Stimulated activated CD4-positive, alpha-beta T cell treated with anti-CD3 and anti-CD28 coated beads, Interleukin-2, amount 100 ng/mL, for 48 hours (primary cell): ENCODE results near the gene IQCM.

ENCODE experiments used
- DNase-seq, 2 donors: peaks; one replicate each; pipeline ENCODE4 v3.0.0-alpha.2; 2020

The IQCM gene

GRCh38 chr4:149815743-149816142 lies at the start of gene IQCM:
Gene IQCM, minus strand, starts transcription at chr4:149815843. Its CDS starts 73,152 bp downstream, at chr4:149742691.
- no peak for DNase-seq

GRCh38 chr4:149857446-149857845 lies 41.8 kb upstream of the IQCM start:
- DNase-seq, result no peak

- DNase-seq, result no peak
Measured at GRCh38 chr4:149845743-149846142, 30.1 kb upstream of the IQCM start.

- DNase-seq, result no peak
Measured at GRCh38 chr4:149841686-149842085, 26.0 kb upstream of the IQCM start.

GRCh38 chr4:149838036-149838435 lies 22.4 kb upstream of the IQCM start:
- DNase-seq, result no peak

- DNase-seq, result no peak
Measured at GRCh38 chr4:149836546-149836945, 20.9 kb upstream of the IQCM start.

- DNase-seq, result no peak
Measured at GRCh38 chr4:149835280-149835679, 19.6 kb upstream of the IQCM start.

DNA sequence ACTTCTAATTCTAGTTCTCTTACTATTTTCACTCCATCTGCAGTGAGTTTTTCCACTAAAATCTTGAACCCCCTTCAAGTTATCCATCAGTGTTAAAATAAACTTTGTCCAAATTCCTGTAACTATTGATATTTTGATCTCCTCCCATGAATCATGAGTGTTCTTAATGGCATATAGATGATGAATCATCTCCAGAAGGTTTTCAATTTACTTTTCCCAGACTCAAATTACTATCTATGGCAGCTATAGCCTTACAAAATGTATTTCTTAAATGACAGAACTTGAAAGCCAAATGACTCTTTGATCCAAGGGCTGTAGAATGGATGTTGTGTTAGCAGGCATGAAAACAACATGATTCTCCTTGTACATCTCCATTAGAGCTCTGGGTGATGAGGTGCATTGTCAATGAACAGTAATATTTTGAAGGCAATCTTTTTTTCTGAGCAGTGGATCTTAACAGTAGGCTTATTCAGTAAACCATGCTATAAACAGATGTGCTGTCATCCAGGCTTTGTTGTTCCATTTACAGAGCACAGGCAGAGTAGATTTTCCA lies 16.1 kb upstream of the IQCM start:
- DNase-seq, result no peak

DNA sequence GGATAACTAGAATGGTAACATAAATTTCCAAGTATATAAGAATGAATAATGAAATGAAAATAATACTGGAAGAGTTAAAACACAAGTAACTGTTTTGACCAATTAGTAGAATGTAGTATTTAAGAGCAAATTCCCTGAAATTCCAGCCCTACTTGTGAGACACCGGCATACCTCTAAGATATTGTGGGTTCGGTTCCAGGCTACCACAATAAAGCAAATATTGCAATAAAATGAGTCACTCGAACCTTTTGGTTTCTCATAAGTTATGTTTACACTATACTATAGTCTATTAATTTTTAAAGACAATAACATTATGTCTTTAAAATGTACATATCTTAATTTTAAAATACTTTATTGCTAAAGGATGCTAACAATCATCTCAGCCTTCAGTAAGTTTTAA lies 15.2 kb upstream of the IQCM start:
- DNase-seq, result no peak

DNA sequence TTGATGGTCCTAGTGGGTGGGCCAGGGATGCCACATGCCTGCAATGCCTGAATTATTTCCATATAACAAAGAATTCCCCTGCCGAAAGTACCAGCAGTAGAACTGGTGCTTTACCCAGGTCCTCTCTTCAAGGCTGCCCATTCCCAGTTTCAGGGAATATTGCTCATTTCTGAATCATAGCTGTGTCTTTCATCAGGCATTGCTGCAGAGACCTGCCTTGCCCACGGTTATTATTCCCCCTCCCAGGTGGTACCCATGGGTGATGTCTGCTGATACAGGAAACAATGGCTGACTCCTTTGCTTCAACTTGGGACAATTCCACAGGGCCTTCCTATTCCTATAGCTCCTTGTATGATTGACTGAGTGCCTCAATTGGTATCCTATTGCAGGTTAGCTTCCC lies 9.7 kb upstream of the IQCM start:
- no peak for DNase-seq

DNA sequence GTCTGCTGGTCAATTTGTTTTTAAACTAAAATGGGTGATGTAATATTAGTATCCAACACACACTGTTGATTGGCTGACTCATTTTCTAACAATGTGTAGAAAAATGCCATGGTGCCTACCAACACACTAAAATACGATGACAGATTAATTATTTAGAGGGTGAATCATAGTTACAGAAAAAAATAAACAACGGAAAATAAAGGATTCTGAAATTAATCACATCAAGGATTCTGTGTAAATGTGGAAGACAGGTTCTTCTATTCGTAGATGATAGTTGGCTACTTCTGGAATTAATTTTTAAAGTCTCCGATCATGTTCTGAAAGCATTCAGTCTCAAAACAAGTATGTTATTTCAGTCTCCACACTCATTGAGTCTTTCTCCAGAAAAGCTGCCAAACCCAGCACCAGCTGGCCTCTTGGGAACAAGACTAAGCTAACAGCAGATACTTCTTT lies 8.2 kb upstream of the IQCM start:
- DNase-seq, result no peak

GRCh38 chr4:149801416-149801815 lies 14.2 kb downstream of the IQCM start:
- no peak for DNase-seq

DNA sequence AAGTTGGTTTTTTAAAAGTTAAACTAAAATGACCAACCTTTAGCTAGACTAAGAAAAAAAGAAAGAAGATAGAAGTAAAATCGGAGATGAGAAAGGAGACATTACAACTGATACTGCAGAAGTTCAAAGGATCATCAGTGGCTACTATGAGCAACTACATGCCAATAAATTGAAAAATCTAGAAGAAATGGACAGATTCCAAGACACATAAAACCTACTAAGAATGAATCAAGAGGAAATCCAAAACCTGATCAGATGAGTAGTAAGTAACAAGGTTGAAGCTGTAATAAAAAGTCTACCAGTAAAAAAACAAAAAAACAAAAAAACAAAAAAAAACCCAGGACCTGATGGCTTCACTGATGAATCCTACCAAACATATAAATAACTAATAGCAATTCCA lies 16.1 kb downstream of the IQCM start:
- no peak for DNase-seq

- DNase-seq, result no peak
Measured at GRCh38 chr4:149796381-149796780, 19.3 kb downstream of the IQCM start.

DNA sequence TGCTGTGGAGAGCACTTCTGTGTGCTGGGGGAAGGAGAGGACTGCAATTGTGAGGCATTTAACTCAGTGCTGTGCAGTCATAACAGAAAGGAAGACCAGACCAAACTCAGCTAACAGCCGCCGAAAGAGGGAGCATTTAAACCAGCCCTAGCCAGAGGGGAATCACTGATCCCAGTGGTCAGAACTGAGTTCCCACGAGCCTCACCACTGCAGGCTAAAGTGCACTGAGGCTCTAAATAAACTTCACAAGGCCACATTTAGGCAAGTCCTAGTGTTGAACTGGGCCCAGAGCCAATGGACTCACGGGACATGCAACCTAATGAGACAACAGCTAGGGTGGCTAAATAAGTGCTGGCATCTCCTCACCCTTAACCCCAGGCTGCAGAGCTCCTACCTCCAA lies 20.4 kb downstream of the IQCM start:
- DNase-seq, result no peak

DNA sequence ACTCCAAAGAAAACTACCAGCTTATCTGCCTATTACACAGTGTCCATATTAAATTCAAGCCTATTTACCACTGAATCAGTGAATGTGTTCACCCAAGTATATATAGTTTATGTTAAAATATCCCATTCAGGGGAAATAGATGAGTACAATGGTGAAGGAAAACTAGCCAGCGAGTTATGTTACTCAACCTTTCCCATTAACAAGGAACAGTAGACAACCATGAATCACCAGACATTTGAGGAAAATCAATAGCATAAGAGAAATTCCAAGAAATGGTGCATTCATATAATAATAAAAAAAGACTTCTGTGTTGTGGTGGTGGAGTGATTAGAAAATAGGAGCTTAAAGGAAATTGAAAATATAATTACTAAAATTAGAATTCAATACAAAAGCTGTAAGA lies 21.3 kb downstream of the IQCM start:
- no peak for DNase-seq

DNA sequence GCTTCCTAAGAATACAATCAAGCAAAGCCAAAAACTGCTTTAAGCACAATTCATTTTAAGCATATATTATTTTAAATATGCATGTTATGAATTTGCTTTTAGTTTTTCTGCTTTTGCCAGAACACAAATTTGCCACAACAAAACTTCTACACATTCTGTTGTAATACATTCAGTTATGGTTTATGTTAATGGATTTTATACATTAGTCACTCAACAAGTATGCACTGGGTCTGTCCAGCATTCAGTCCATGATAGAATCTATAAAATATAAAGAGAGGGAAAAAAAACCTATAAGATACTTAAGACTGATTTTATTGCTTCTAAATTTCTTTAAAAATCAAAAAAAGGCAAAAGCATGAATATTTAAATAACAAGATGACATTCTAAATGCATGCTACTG lies 22.2 kb downstream of the IQCM start:
- DNase-seq, result no peak

GRCh38 chr4:149791851-149792250 lies 23.8 kb downstream of the IQCM start:
- DNase-seq, result no peak

DNA sequence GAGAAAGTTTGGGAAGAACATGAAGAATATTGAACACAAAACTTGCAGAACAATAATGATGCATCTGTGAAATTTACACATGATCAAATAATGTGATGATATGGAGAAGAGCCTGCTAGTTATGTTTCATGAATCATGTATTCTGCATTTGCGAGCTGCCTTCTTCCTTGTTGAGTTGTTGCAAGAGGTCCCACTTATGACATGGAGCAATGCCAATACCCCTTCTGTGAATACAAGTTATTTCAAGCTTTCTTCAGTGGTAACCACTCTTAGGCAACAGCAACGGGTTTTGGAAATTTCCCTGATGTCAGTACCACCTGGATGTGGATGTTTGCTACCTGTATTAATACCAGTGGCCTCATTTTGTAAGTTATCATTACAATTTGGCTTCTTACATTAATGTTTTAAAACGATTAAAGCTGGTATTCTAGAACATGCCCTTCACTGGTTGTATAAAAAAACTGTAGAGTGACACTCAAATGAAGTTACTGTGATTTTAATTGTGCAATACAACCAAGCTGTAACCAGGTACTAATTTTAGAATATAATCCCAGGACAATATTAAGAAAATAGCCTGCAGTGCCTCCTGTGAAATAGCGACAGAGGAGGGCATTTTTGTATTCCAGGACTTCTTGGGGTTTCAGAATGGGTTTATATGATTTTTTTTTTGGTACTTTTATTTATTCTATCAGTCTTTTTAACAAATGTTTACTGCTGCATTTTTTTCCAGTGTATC lies 25.3 kb downstream of the IQCM start:
- no peak for DNase-seq

DNA sequence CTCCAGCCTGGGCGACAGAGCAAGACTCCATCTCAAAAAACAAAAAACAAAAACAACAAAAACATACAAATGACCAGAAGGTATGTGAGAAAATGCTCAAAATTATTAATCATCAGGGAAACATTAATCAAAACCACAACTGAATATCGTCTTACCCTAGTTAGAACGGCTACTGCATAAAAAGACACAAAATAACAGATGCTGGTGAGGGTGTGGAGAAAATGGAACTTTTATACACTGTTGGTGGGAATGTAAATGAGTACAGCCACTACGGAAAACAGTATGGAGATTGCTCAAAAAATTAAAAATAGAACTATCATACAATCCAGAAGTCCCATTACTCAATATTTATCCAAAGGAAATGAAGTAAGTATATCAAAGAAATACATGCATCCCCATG lies 27.3 kb downstream of the IQCM start:
- DNase-seq, result no peak

GRCh38 chr4:149785696-149786431 lies 29.8 kb downstream of the IQCM start:
- DNase-seq, result no peak

DNA sequence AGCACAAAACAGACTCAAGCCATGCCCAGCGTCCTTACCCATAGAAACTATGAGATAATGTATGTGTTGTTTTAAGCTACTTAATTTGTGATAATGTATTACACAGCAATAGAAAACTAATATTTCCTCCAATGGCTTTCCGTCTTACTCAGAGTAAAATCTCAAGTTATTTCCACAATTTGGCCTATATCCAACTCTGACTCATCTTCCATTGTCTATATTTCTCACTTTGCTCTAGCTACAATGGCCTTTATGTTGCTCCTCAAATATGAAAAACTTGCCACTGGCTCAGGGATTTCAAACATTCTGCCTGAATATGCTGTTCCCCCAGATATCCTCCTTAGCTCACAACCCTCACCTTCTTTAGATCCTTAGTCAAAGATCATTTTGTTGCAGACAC lies 31.6 kb downstream of the IQCM start:
- DNase-seq, result no peak

- DNase-seq, result no peak
Measured at GRCh38 chr4:149781150-149781549, 34.5 kb downstream of the IQCM start.

GRCh38 chr4:149768477-149768876 lies 47.2 kb downstream of the IQCM start:
- DNase-seq, result no peak
